DOHH2 (cell line): ENCODE measurements around the gene KREMEN2.

ENCODE experiments used
- H3F3A ChIP-seq: fragments of 200-600 bp; sonication (generic), shearing (Covaris generic); 2 replicates; pipeline ENCODE4 v1.6.0; 2016; ENCODE audit warnings: antibody characterized with exemption, mild to moderate bottlenecking; ENCODE audit not compliant: control insufficient read depth, insufficient read depth
- H3K27ac ChIP-seq: fragments of 200-600 bp; sonication (generic); 2 replicates; pipeline ENCODE4 v1.5.1; 2014; ENCODE audit warnings: low read depth, mild to moderate bottlenecking, low read length, moderate library complexity
- H3K27me3 ChIP-seq: fragments of 200-600 bp; sonication (generic); 2 replicates; pipeline ENCODE4 v1.6.1; 2014; ENCODE audit warnings: mild to moderate bottlenecking, low read length, mixed read lengths; ENCODE audit not compliant: control insufficient read depth
- H3K36me3 ChIP-seq: fragments of 200-600 bp; sonication (generic); 2 replicates; pipeline ENCODE4 v1.6.1; 2014; ENCODE audit warnings: mild to moderate bottlenecking, low read length, moderate library complexity, mixed read lengths; ENCODE audit not compliant: control insufficient read depth
- H3K4me1 ChIP-seq: fragments of 200-600 bp; sonication (generic); 2 replicates; pipeline ENCODE4 v1.6.1; 2014; ENCODE audit warnings: mild to moderate bottlenecking, low read length, mixed read lengths; ENCODE audit not compliant: control insufficient read depth
- H3K4me2 ChIP-seq: fragments of 200-600 bp; sonication (generic); 2 replicates; pipeline ENCODE4 v1.6.0; 2014; ENCODE audit warnings: mild to moderate bottlenecking, low read length, moderate library complexity
- H3K4me3 ChIP-seq: fragments of 200-600 bp; sonication (generic); 2 replicates; pipeline ENCODE4 v1.5.1; 2014; ENCODE audit warnings: mild to moderate bottlenecking, low read length, mixed read lengths
- H3K79me2 ChIP-seq: fragments of 200-600 bp; sonication (generic); 2 replicates; pipeline ENCODE4 v1.6.1; 2014; ENCODE audit warnings: mild to moderate bottlenecking, low read length, mixed read lengths; ENCODE audit not compliant: control insufficient read depth
- H3K9me2 ChIP-seq: fragments of 200-600 bp; sonication (generic); replicated peaks from 2 replicates; pipeline ENCODE4 v1.6.1; 2014; ENCODE audit warnings: mild to moderate bottlenecking, low read length, mixed read lengths; ENCODE audit not compliant: control insufficient read depth
- H3K9me3 ChIP-seq: fragments of 200-600 bp; sonication (generic); 2 replicates; pipeline ENCODE4 v1.6.1; 2014; ENCODE audit warnings: antibody characterized with exemption, low read length, mixed read lengths; ENCODE audit not compliant: control insufficient read depth, insufficient read depth
- H4K20me1 ChIP-seq: fragments of 200-600 bp; sonication (generic); 2 replicates; pipeline ENCODE4 v1.6.0; 2014; ENCODE audit warnings: low read depth, mild to moderate bottlenecking, antibody characterized with exemption, low read length, moderate library complexity; ENCODE audit not compliant: control insufficient read depth, insufficient read depth
- EZH2phosphoT487 ChIP-seq: fragments of 200-600 bp; sonication (generic); IDR thresholded peaks from 2 replicates; pipeline ENCODE4 v1.6.1; 2017; ENCODE audit warnings: borderline replicate concordance, mild to moderate bottlenecking, antibody characterized with exemption, low read length, moderate library complexity, mixed read lengths
- TF ChIP-seq, protein P1 (sequence below): fragments of 200-600 bp; sonication (generic); IDR thresholded peaks from one replicate; pipeline ENCODE4 v1.5.1; 2014; ENCODE audit warnings: antibody characterized with exemption, mild to moderate bottlenecking, low read depth, low read length; ENCODE audit not compliant: poor library complexity, severe bottlenecking

Gene KREMEN2

DNA sequence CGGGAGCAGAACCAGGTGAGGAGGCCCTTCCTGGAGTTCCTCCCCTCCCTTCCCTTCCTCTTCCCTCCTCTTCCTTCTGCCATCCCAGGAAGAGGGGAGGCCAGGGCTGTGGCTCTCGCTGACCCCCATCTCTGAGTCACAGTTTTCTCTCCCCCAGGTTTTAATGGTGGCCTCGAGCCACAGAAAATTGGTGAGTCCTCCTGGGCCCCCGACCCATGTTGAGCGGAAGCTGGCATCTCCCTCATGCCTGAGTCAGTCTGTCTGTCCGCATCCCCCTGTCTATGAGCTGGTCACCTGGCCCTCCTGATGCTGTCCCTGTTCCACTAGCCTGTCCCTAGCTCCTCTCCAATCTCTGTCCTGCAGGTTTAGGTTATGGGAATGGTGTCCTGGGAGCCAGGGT, 35.9 kb downstream of the KREMEN2 start:
- H3K4me2 ChIP-seq = no peak overlapping the region
- H3K4me1 ChIP-seq = peaks cover 3% of the 10 kb centered on the region; the same call in 1 of the 2 replicates
- H3K9me2 ChIP-seq = no peaks in the 10 kb centered on the region
- H3K27me3 ChIP-seq = peaks cover 36% of the 10 kb centered on the region
- H3K4me3 ChIP-seq = no peak overlapping the region
- no peaks in the 10 kb centered on the region for H3K36me3 ChIP-seq
- no peak overlapping the region for H3K27ac ChIP-seq
- H4K20me1 ChIP-seq = no peaks in the 10 kb centered on the region
- H3K9me3 ChIP-seq = no peaks in the 10 kb centered on the region
- H3K79me2 ChIP-seq = no peaks in the 10 kb centered on the region
- no peaks in the 10 kb centered on the region for H3F3A ChIP-seq
- no peak for TF ChIP-seq EZH2phosphoT487
- TF ChIP-seq, protein P1, sequence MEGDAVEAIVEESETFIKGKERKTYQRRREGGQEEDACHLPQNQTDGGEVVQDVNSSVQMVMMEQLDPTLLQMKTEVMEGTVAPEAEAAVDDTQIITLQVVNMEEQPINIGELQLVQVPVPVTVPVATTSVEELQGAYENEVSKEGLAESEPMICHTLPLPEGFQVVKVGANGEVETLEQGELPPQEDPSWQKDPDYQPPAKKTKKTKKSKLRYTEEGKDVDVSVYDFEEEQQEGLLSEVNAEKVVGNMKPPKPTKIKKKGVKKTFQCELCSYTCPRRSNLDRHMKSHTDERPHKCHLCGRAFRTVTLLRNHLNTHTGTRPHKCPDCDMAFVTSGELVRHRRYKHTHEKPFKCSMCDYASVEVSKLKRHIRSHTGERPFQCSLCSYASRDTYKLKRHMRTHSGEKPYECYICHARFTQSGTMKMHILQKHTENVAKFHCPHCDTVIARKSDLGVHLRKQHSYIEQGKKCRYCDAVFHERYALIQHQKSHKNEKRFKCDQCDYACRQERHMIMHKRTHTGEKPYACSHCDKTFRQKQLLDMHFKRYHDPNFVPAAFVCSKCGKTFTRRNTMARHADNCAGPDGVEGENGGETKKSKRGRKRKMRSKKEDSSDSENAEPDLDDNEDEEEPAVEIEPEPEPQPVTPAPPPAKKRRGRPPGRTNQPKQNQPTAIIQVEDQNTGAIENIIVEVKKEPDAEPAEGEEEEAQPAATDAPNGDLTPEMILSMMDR = no peak

DNA sequence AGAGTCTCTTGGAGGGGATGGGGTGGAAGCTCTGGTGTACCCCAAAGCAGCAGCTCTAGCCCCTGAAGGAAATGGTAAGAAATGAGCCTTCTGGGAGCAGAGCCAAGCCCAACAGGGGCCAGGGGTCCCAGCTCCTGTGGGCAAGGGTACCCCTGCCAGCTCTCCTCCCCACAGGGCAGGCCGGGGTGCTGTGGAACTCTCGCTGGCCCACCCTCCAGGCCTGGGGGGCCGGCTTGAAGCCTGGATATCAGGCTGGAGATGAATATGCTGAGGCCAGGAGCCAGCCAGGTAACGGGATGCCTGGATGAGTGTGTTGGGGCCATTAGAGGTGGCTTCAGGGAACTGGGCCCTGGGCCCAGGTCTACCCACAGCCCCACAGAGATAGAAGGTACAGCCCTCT, 36.5 kb downstream of the KREMEN2 start:
- Histone ChIP-seq H3K27ac (no peak overlapping the region), H3K36me3 (no peaks in the 10 kb centered on the region), H3K9me3 (no peaks in the 10 kb centered on the region), H3K4me2 (no peak overlapping the region), H4K20me1 (no peaks in the 10 kb centered on the region), H3K4me1 (peaks cover 4% of the 10 kb centered on the region; the same call in 1 of the 2 replicates), H3K4me3 (no peak overlapping the region), H3K9me2 (no peaks in the 10 kb centered on the region), H3K27me3 (peaks cover 38% of the 10 kb centered on the region), H3F3A (no peaks in the 10 kb centered on the region), H3K79me2 (no peaks in the 10 kb centered on the region)
- TF ChIP-seq, protein P1 = no peak
- no peak for TF ChIP-seq EZH2phosphoT487

DNA sequence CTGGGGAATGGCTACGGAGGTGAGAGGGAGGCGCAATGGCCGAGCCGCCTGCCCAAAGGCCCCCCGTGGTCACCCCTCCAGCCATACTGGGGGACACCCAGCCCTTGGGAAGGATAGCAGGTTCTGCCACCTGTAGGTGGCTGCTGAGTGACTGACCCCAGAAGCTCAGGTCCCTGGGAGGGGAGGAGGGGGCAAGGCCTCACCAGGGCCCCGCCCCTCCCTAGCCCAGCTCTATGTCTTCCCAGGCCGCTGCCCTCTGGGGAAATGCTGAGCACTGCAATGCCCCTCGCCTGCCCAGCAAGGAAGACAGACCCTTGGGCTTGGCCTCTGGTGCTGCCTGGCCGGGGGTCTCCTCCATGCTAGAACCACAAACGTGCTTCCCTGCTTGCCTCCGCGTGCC, 37.2 kb downstream of the KREMEN2 start:
- no peak for TF ChIP-seq EZH2phosphoT487
- TF ChIP-seq, protein P1 = no peak
- peaks cover 4% of the 10 kb centered on the region; the same call in 1 of the 2 replicates for H3K4me1 ChIP-seq
- no peak overlapping the region for H3K4me3 ChIP-seq
- H4K20me1 ChIP-seq = no peaks in the 10 kb centered on the region
- H3K36me3 ChIP-seq = no peaks in the 10 kb centered on the region
- H3K27ac ChIP-seq = no peak overlapping the region
- no peaks in the 10 kb centered on the region for H3K79me2 ChIP-seq
- no peaks in the 10 kb centered on the region for H3K9me2 ChIP-seq
- peaks cover 42% of the 10 kb centered on the region for H3K27me3 ChIP-seq
- H3K9me3 ChIP-seq = no peaks in the 10 kb centered on the region
- H3K4me2 ChIP-seq = no peak overlapping the region
- H3F3A ChIP-seq = no peaks in the 10 kb centered on the region
